Right atrium auricular region (tissue), 2 donors: ENCODE measurements around the gene SNX9. TPM values are rescaled to one million over a fixed set of nuclear protein-coding genes. Genes with fewer than 3 reads are reported as not detected.

Experiments used
- DNase-seq: peaks from one replicate; pipeline ENCODE4 v3.0.0-alpha.2; 2019; ENCODE audit warnings: low spot score
- H3K27ac ChIP-seq, 2 donors: fragments of 200-600 bp; sonication (generic); 1 replicate in 1 of 2; 2 replicates in 1 of 2; pipeline ENCODE4 v1.5.1; 2016 to 2019
- H3K27me3 ChIP-seq, 2 donors: fragments of 200-600 bp; sonication (generic); one replicate each; pipeline versions ENCODE4 v1.5.1 to v1.6.0; 2017 to 2019
- H3K36me3 ChIP-seq: fragments of 200-600 bp; sonication (generic); one replicate; pipeline ENCODE4 v1.5.1; 2016
- H3K4me1 ChIP-seq, 2 donors: fragments of 200-600 bp; sonication (generic); one replicate each; pipeline versions ENCODE4 v1.5.1 to v1.6.0; 2017 to 2019
- H3K4me3 ChIP-seq, 2 donors: fragments of 200-600 bp; sonication (generic); 1 replicate in 1 of 2; 2 replicates in 1 of 2; pipeline ENCODE4 v1.5.1; 2017 to 2019; ENCODE audit warnings: mild to moderate bottlenecking in 1 of 2, moderate library complexity in 1 of 2
- H3K9me3 ChIP-seq, 2 donors: fragments of 200-600 bp; sonication (generic); one replicate each; pipeline ENCODE4 v1.5.1; 2019
- CTCF ChIP-seq, 2 donors: fragments of 200-600 bp; sonication (generic); IDR thresholded peaks; one replicate each; pipeline ENCODE4 v1.5.1; 2019; ENCODE audit warnings: antibody characterized with exemption in 2 of 2
- total RNA-seq, 2 donors: library from RNA; depleted of rRNA; stranded (reverse); fragments of >200 nt; gene quantifications; one replicate each; pipeline ENCODE4 v1.1.0, GENCODE V29; 2016

The SNX9 gene
- total RNA-seq, 2 donors from 2014 or later: 26.6 to 39.4 TPM

GRCh38 chr6:157981395-157982101, 158.5 kb downstream of the SNX9 start, which contains the start of gene SYNJ2:
Gene SYNJ2, plus strand, starts transcription at chr6:157981863. Its CDS starts 99 bp downstream, at chr6:157981962.
- TF ChIP-seq CTCF (IDR thresholded peaks at IDR 0.05): peak; percentile 67 to 74
- Histone ChIP-seq H3K4me3 (peak within 1 kb of the TSS; percentile 69 to 84), H3K4me1 (peaks cover 0 to 15% of the 10 kb centered on the region in 2 donors), H3K27me3 (no peaks in the 10 kb centered on the region), H3K27ac (peak within 1 kb of the TSS; percentile 80 to 82), H3K36me3 (no peaks in the 10 kb centered on the region), H3K9me3 (no peaks in the 10 kb centered on the region)
- no peak for DNase-seq

- DNase-seq: no peak
- Histone ChIP-seq H3K4me1 (peaks cover 0 to 15% of the 10 kb centered on the region in 2 donors), H3K9me3 (no peaks in the 10 kb centered on the region), H3K36me3 (no peaks in the 10 kb centered on the region), H3K27ac (peak overlapping the region; percentile 80 to 82), H3K4me3 (peak overlapping the region; percentile 69 to 84), H3K27me3 (no peaks in the 10 kb centered on the region)
- no peak for TF ChIP-seq CTCF (IDR thresholded peaks at IDR 0.05)
Observed at GRCh38 chr6:157982102-157982562, 159.1 kb downstream of the SNX9 start.

GRCh38 chr6:157982563-157983405, 159.7 kb downstream of the SNX9 start:
- DNase-seq: no peak
- H3K4me3 ChIP-seq: peak overlapping the region; percentile 69 to 84
- no peaks in the 10 kb centered on the region for H3K36me3 ChIP-seq
- no peaks in the 10 kb centered on the region for H3K9me3 ChIP-seq
- TF ChIP-seq CTCF (IDR thresholded peaks at IDR 0.05): peak in 1 of 2 donors; percentile 23
- H3K27ac ChIP-seq: peak overlapping the region; percentile 80 to 82
- peaks cover 0 to 15% of the 10 kb centered on the region in 2 donors for H3K4me1 ChIP-seq
- no peaks in the 10 kb centered on the region for H3K27me3 ChIP-seq

GRCh38 chr6:157983406-157984119, 160.5 kb downstream of the SNX9 start:
- Histone ChIP-seq H3K9me3 (no peaks in the 10 kb centered on the region), H3K4me1 (peaks cover 0 to 15% of the 10 kb centered on the region in 2 donors), H3K27ac (no peak overlapping the region), H3K4me3 (no peak overlapping the region), H3K27me3 (no peaks in the 10 kb centered on the region), H3K36me3 (no peaks in the 10 kb centered on the region)
- no peak for DNase-seq
- no peak for TF ChIP-seq CTCF (IDR thresholded peaks at IDR 0.05)

- no peaks in the 10 kb centered on the region for H3K27me3 ChIP-seq
- H3K27ac ChIP-seq: no peak overlapping the region
- H3K4me3 ChIP-seq: no peak overlapping the region
- no peaks in the 10 kb centered on the region for H3K36me3 ChIP-seq
- H3K4me1 ChIP-seq: peaks cover 0 to 15% of the 10 kb centered on the region in 2 donors
- no peak for DNase-seq
- H3K9me3 ChIP-seq: no peaks in the 10 kb centered on the region
- TF ChIP-seq CTCF (IDR thresholded peaks at IDR 0.05): no peak
Observed at GRCh38 chr6:157984128-157984527, 161.1 kb downstream of the SNX9 start.
